Activated CD4-positive, alpha-beta memory T cell treated with anti-CD3 and anti-CD28 coated beads for 36 hours (primary cell): ENCODE results near the gene C3. TPM values are rescaled to one million over a fixed set of nuclear protein-coding genes. Genes with fewer than 3 reads are reported as not detected.
"Not testable (repeated sequence)": the region's sequence is repeated elsewhere in the genome, so short reads cannot be mapped to it uniquely, and the experiment has no call there.

Experiments
- CTCF ChIA-PET: fragments of 350-600 bp; sonication (Branson Sonifier 250); formaldehyde crosslinking; loops from one replicate; lab custom pipeline; 2021; ENCODE audit warnings: antibody characterized with exemption, inconsistent platforms; lab: Charles Lee
- POLR2A ChIA-PET: fragments of 350-600 bp; sonication (Branson Sonifier 250); formaldehyde crosslinking; loops from one replicate; lab custom pipeline; 2021; ENCODE audit warnings: antibody characterized with exemption; lab: Charles Lee
- DNase-seq: peaks from one replicate; pipeline ENCODE4 v3.0.0-alpha.2; 2020
- H3K27ac Mint-ChIP-seq: one replicate; pipeline ENCODE4 v1.8.0; 2021; ENCODE audit warnings: mixed read lengths
- H3K27me3 Mint-ChIP-seq: one replicate; pipeline ENCODE4 v1.8.0; 2021; ENCODE audit warnings: mixed read lengths
- H3K36me3 Mint-ChIP-seq: one replicate; pipeline ENCODE4 v1.8.0; 2021; ENCODE audit warnings: mixed read lengths
- H3K4me1 Mint-ChIP-seq: one replicate; pipeline ENCODE4 v1.8.0; 2021; ENCODE audit warnings: low read depth, mixed read lengths
- H3K4me3 Mint-ChIP-seq: one replicate; pipeline ENCODE4 v1.8.0; 2021; ENCODE audit warnings: mild to moderate bottlenecking, mixed read lengths
- H3K9me3 Mint-ChIP-seq: one replicate; pipeline ENCODE4 v1.8.0; 2021; ENCODE audit warnings: mixed read lengths
- intact Hi-C: fragments of 100-400 bp; cut with micrococcal nuclease; formaldehyde crosslinking; loops from one replicate; pipeline ENCODE4 v1.15.1; 2023
- total RNA-seq, 2 experiments: library from RNA; stranded (reverse); gene quantifications; one replicate each; pipeline ENCODE4 v1.2.3, GENCODE V29; 2021

Gene C3
- total RNA-seq, 2 experiments from 2014 or later: 1.2 to 2.4 TPM

GRCh38 chr19:6663236-6664201 lies 56.9 kb downstream of the C3 start:
- peak; percentile 75 for DNase-seq
- intact Hi-C loops: loop anchor here (1.0 to 5.0 kb wide), 3 partner anchors 9 to 146 kb away; no protein-coding TSS in a partner anchor
- H3K4me1 Mint-ChIP-seq: peaks cover 26% of the 10 kb centered on the region
- POLR2A ChIA-PET: interaction anchor here (0.9 to 1.4 kb wide), 4 partner anchors 8 to 109 kb away, joined by 3 to 6 read pairs (median 3); partner anchors contain the start of genes GPR108 and VAV1
- no peaks in the 10 kb centered on the region for H3K27me3 Mint-ChIP-seq
- no peak overlapping the region for H3K27ac Mint-ChIP-seq
- CTCF ChIA-PET: interaction anchor here (2.0 kb wide), 1 partner anchor 12 kb away, joined by 5 read pairs; no protein-coding TSS in a partner anchor
- H3K4me3 Mint-ChIP-seq: no peak overlapping the region
- H3K36me3 Mint-ChIP-seq: peaks cover 17% of the 10 kb centered on the region
- no peaks in the 10 kb centered on the region for H3K9me3 Mint-ChIP-seq

GRCh38 chr19:6662702-6663101 lies 57.7 kb downstream of the C3 start:
- intact Hi-C loops: loop anchor here (1.0 to 5.0 kb wide), 3 partner anchors 8 to 145 kb away; no protein-coding TSS in a partner anchor
- Mint-ChIP-seq H3K4me3 (no peak overlapping the region), H3K27me3 (no peaks in the 10 kb centered on the region), H3K36me3 (peaks cover 18% of the 10 kb centered on the region), H3K27ac (no peak overlapping the region), H3K9me3 (no peaks in the 10 kb centered on the region), H3K4me1 (peaks cover 28% of the 10 kb centered on the region)
- CTCF ChIA-PET: interaction anchor here (2.3 kb wide), 1 partner anchor 73 kb away, joined by 7 read pairs; no protein-coding TSS in a partner anchor
- no peak for DNase-seq
- POLR2A ChIA-PET: interaction anchor here (1.8 to 2.5 kb wide), 2 partner anchors 9 to 12 kb away, joined by 3 to 19 read pairs; no protein-coding TSS in a partner anchor

- Mint-ChIP-seq H3K4me1 (peaks cover 23% of the 10 kb centered on the region), H3K4me3 (peak overlapping the region; percentile 31), H3K36me3 (peaks cover 13% of the 10 kb centered on the region)
- ChIA-PET POLR2A (interaction anchor here (0.6 to 2.5 kb wide), 11 partner anchors 8 to 152 kb away, joined by 3 to 25 read pairs (median 5); partner anchors contain the start of genes GPR108 and TNFSF14), CTCF (interaction anchor here (0.8 to 2.4 kb wide), 12 partner anchors 8 to 76 kb away, joined by 3 to 8 read pairs (median 5); partner anchors contain the start of genes GPR108 and TNFSF14)
- H3K27ac Mint-ChIP-seq, H3K9me3 Mint-ChIP-seq, H3K27me3 Mint-ChIP-seq: not testable (repeated sequence)
- DNase-seq: peak; percentile 83
- intact Hi-C loops: loop anchor here (1.0 to 5.0 kb wide), 6 partner anchors 9 to 201 kb away; partner anchors contain the start of gene TNFSF14
Observed at GRCh38 chr19:6661509-6662244, 58.8 kb downstream of the C3 start.

- no peak for DNase-seq
- H3K27me3 Mint-ChIP-seq: no peaks in the 10 kb centered on the region
- H3K36me3 Mint-ChIP-seq: peaks cover 13% of the 10 kb centered on the region
- intact Hi-C loops: loop anchor here (1.0 to 5.0 kb wide), 6 partner anchors 9 to 202 kb away; partner anchors contain the start of gene TNFSF14
- no peaks in the 10 kb centered on the region for H3K9me3 Mint-ChIP-seq
- peaks cover 20% of the 10 kb centered on the region for H3K4me1 Mint-ChIP-seq
- H3K4me3 Mint-ChIP-seq: peak overlapping the region; percentile 17
- ChIA-PET CTCF (interaction anchor here (0.9 to 2.4 kb wide), 8 partner anchors 9 to 77 kb away, joined by 3 to 8 read pairs (median 6); partner anchors contain the start of genes GPR108 and TNFSF14), POLR2A (interaction anchor here (1.2 to 2.5 kb wide), 8 partner anchors 7 to 153 kb away, joined by 3 to 25 read pairs (median 4); partner anchors contain the start of genes GPR108 and TNFSF14)
- no peak overlapping the region for H3K27ac Mint-ChIP-seq
Observed at GRCh38 chr19:6660930-6661329, 59.5 kb downstream of the C3 start.

- intact Hi-C loops, H3K27ac Mint-ChIP-seq, H3K4me3 Mint-ChIP-seq, DNase-seq, H3K27me3 Mint-ChIP-seq, H3K9me3 Mint-ChIP-seq: not testable (repeated sequence)
- H3K36me3 Mint-ChIP-seq: peaks cover 13% of the 10 kb centered on the region
- CTCF ChIA-PET: interaction anchor here (0.8 to 2.5 kb wide), 5 partner anchors 11 to 207 kb away, joined by 3 to 12 read pairs (median 3); no protein-coding TSS in a partner anchor
- H3K4me1 Mint-ChIP-seq: peaks cover 53% of the 10 kb centered on the region
- POLR2A ChIA-PET: interaction anchor here (1.7 kb wide), 1 partner anchor 140 kb away, joined by 6 read pairs; no protein-coding TSS in a partner anchor
Observed at GRCh38 chr19:6656390-6656789, 64.1 kb downstream of the C3 start.

GRCh38 chr19:6654347-6655310 lies 65.8 kb downstream of the C3 start:
- H3K36me3 Mint-ChIP-seq: peaks cover 8% of the 10 kb centered on the region
- ChIA-PET CTCF (interaction anchor here (0.6 to 2.9 kb wide), 9 partner anchors 15 to 209 kb away, joined by 3 to 12 read pairs (median 5); partner anchors contain the start of gene TNFSF14), POLR2A (interaction anchor here (0.6 to 2.2 kb wide), 10 partner anchors 9 to 230 kb away, joined by 3 to 37 read pairs (median 4); partner anchors contain the start of genes KHSRP and TNFSF14)
- H3K27me3 Mint-ChIP-seq: no peaks in the 10 kb centered on the region
- peaks cover 59% of the 10 kb centered on the region for H3K4me1 Mint-ChIP-seq
- peak overlapping the region; percentile 61 for H3K4me3 Mint-ChIP-seq
- peak; percentile 85 for DNase-seq
- no peaks in the 10 kb centered on the region for H3K9me3 Mint-ChIP-seq
- peak overlapping the region; percentile 95 for H3K27ac Mint-ChIP-seq
- intact Hi-C loops: loop anchor here (1.0 to 2.0 kb wide), 3 partner anchors 9 to 16 kb away; partner anchors contain the start of gene TNFSF14

- Mint-ChIP-seq H3K4me1 (peaks cover 47% of the 10 kb centered on the region), H3K9me3 (no peaks in the 10 kb centered on the region), H3K27me3 (no peaks in the 10 kb centered on the region), H3K4me3 (peak overlapping the region; percentile 0), H3K36me3 (peaks cover 2% of the 10 kb centered on the region), H3K27ac (peak overlapping the region; percentile 80)
- ChIA-PET CTCF (interaction anchor here (1.0 to 2.9 kb wide), 10 partner anchors 9 to 210 kb away, joined by 3 to 11 read pairs (median 5); partner anchors contain the start of genes GPR108 and TNFSF14), POLR2A (interaction anchor here (0.9 to 1.5 kb wide), 3 partner anchors 9 to 211 kb away, joined by 3 to 5 read pairs (median 5); partner anchors contain the start of gene TNFSF14)
- no peak for DNase-seq
- intact Hi-C loops: no loop called here
Observed at GRCh38 chr19:6652805-6653094, 67.7 kb downstream of the C3 start.

- H3K27ac Mint-ChIP-seq: peak overlapping the region; percentile 80
- POLR2A ChIA-PET: interaction anchor here (0.9 to 1.5 kb wide), 3 partner anchors 10 to 212 kb away, joined by 3 to 5 read pairs (median 5); partner anchors contain the start of gene TNFSF14
Observed at GRCh38 chr19:6651965-6652804, 68.3 kb downstream of the C3 start.

GRCh38 chr19:6649185-6649584 lies 71.3 kb downstream of the C3 start:
- Mint-ChIP-seq H3K27me3 (no peaks in the 10 kb centered on the region), H3K36me3 (no peaks in the 10 kb centered on the region), H3K27ac (no peak overlapping the region), H3K9me3 (no peaks in the 10 kb centered on the region), H3K4me3 (no peak overlapping the region), H3K4me1 (peaks cover 30% of the 10 kb centered on the region)
- ChIA-PET POLR2A (no interaction called here), CTCF (no interaction called here)
- intact Hi-C loops: no loop called here
- no peak for DNase-seq

More at GRCh38 chr19:6651965-6652804, 68.3 kb downstream of the C3 start:
- Mint-ChIP-seq H3K4me3 (no peak overlapping the region), H3K9me3 (no peaks in the 10 kb centered on the region), H3K27me3 (no peaks in the 10 kb centered on the region), H3K36me3 (no peaks in the 10 kb centered on the region), H3K4me1 (peaks cover 47% of the 10 kb centered on the region)
- intact Hi-C loops: no loop called here
- DNase-seq: no peak
- CTCF ChIA-PET: interaction anchor here (1.0 to 2.9 kb wide), 11 partner anchors 9 to 211 kb away, joined by 3 to 11 read pairs (median 5); partner anchors contain the start of genes GPR108 and TNFSF14
